Panc1 (cell line): ENCODE measurements around the gene GJC2.

Experiments used
- CTCF ChIP-seq: fragments of 450-650 bp; IDR thresholded peaks from 2 replicates; pipeline ENCODE4 v1.5.1; 2017; ENCODE audit warnings: mild to moderate bottlenecking
- SIN3A ChIP-seq: IDR thresholded peaks from 2 replicates; pipeline ENCODE4 v1.6.1; 2012; ENCODE audit warnings: low read depth, mild to moderate bottlenecking, low read length, moderate library complexity, borderline replicate concordance; ENCODE audit not compliant: insufficient read depth
- TCF7L2 ChIP-seq: IDR thresholded peaks from 2 replicates; pipeline ENCODE4 v1.6.1; 2011; ENCODE audit warnings: mild to moderate bottlenecking, low read depth, low read length, inconsistent platforms

GRCh38 chr1:228168563-228169270, 19.0 kb downstream of the GJC2 start:
- TF ChIP-seq CTCF (no peak), TCF7L2 (no peak), SIN3A (no peak)
